ENCODE results near the gene ARHGAP24. TPM values are rescaled to one million over a fixed set of nuclear protein-coding genes. Genes with fewer than 3 reads are reported as not detected.

ARHGAP24 gene
- polyA plus RNA-seq, 3 donors = 12.5 to 32.0 (median 18.8) TPM

- Histone ChIP-seq H4K20me1 (ENCODE audit: insufficient read depth, low read length) (no peaks in the 10 kb centered on the region), H3K4me1 (ENCODE audit: control insufficient read depth in 1 of 2, insufficient read depth in 2 of 2, low read length in 2 of 2) (no peaks in the 10 kb centered on the region), H3K27me3 (ENCODE audit: control insufficient read depth in 2 of 2, insufficient read depth in 2 of 2, low read length in 2 of 2) (no peaks in the 10 kb centered on the region), H3K9ac (ENCODE audit: insufficient read depth, low read length, poor library complexity, severe bottlenecking) (no peak overlapping the region), H3K36me3 (replicated peaks in 1 of 2; ENCODE audit: control insufficient read depth in 1 of 2, insufficient read depth in 2 of 2, low read length in 2 of 2) (no peaks in the 10 kb centered on the region), H3K4me3 (replicated peaks in 1 of 3; ENCODE audit: low read depth in 2 of 3, low read length in 3 of 3) (no peak overlapping the region), H2AFZ (ENCODE audit: insufficient read depth, low read depth, low read length, poor library complexity, severe bottlenecking) (no peak overlapping the region), H3K9me3 (replicated peaks in 1 of 2; ENCODE audit: control insufficient read depth in 1 of 2, insufficient read depth in 1 of 2, low read length in 2 of 2) (no peaks in the 10 kb centered on the region), H3K4me2 (replicated peaks; ENCODE audit: extremely low read depth, low read length, poor library complexity, severe bottlenecking) (no peak overlapping the region), H3K27ac (ENCODE audit: low read depth in 1 of 2, low read length in 2 of 2) (no peak overlapping the region), H3K79me2 (ENCODE audit: insufficient read depth, low read length) (no peaks in the 10 kb centered on the region)
- intact Hi-C loops (cut with micrococcal nuclease) = no loop called here
- no peak overlapping the region for H3K27ac Mint-ChIP-seq
- peaks cover 0 to 5% (median 2%) of the 10 kb centered on the region in 3 donors for H3K27me3 Mint-ChIP-seq (ENCODE audit: low read depth in 3 of 3)
- no peak for TF ChIP-seq CTCF (IDR thresholded peaks at IDR 0.05)
- H3K9me3 Mint-ChIP-seq = no peaks in the 10 kb centered on the region
- no peak for DNase-seq
- H3K4me3 Mint-ChIP-seq = no peak overlapping the region
- WGBS (ENCODE audit: insufficient coverage) = no CpG with 5 or more reads among the region's 2 CpGs
- H3K36me3 Mint-ChIP-seq = no peaks in the 10 kb centered on the region
- H3K4me1 Mint-ChIP-seq = no peaks in the 10 kb centered on the region
Measured at GRCh38 chr4:85446141-85446861, 28.6 kb upstream of the ARHGAP24 start.

DNA sequence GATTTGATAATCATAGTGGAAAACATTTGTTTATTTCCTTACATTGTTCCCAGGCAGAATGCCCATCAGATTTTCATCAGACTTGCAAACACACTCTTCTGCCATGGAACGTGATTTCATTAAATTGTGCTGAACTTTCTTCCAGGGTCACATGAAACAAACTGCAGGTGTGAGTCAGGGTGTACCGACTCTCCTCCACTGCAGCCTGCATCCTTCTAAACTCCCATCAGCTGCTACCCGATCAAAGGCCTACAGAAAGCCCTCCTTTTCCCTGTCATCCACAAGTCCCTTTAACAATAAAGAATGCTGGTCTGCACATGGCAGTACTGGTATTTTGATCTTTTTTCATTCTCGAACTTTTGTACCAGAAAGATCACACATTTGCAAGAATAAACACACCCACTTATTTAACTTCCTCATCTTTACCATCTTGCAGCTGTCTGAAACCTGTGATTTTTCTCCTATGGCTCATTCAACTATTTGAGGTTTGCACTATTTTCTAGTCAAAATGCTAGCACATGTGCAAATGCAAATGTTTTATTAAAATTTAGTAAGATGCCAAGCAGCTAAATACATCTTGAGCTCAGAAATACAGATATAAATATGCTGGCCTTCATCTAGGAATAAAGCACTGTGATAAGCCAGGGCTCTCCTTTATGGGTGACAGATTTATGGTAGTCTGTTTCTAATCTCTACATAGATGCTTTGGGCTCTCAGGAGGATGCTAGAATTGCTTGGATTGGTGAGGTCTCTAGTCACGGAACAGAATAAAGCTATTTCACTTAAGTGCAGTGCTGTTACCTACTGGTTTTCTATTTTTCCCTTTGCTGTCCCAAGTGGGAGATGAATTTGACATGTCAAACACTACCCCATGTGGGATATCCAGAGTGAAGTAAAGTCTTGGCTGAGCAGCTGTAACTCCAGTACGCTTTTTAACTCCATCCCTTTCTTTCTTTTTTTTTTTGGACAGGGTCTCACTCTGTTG is 25.8 kb upstream of the ARHGAP24 start:
- H3K27ac ChIP-seq (ENCODE audit: low read depth in 1 of 2, low read length in 2 of 2) = no peak overlapping the region
- no peak overlapping the region for H3K4me3 Mint-ChIP-seq
- H3K9ac ChIP-seq (ENCODE audit: insufficient read depth, low read length, poor library complexity, severe bottlenecking) = no peak overlapping the region
- H3K27me3 ChIP-seq (ENCODE audit: control insufficient read depth in 2 of 2, insufficient read depth in 2 of 2, low read length in 2 of 2) = no peaks in the 10 kb centered on the region
- no peak overlapping the region for H3K4me3 ChIP-seq (replicated peaks in 1 of 3; ENCODE audit: low read depth in 2 of 3, low read length in 3 of 3)
- H3K4me1 Mint-ChIP-seq = no peaks in the 10 kb centered on the region
- no peaks in the 10 kb centered on the region for H3K4me1 ChIP-seq (ENCODE audit: control insufficient read depth in 1 of 2, insufficient read depth in 2 of 2, low read length in 2 of 2)
- 84% methylated on average over 4 of the region's 6 CpGs for WGBS (ENCODE audit: insufficient coverage)
- H3K9me3 Mint-ChIP-seq = peaks cover 0 to 1% (median 0%) of the 10 kb centered on the region in 7 donors
- TF ChIP-seq CTCF (IDR thresholded peaks at IDR 0.05) = no peak
- H3K27ac Mint-ChIP-seq = no peak overlapping the region
- H3K9me3 ChIP-seq (replicated peaks in 1 of 2; ENCODE audit: control insufficient read depth in 1 of 2, insufficient read depth in 1 of 2, low read length in 2 of 2) = no peaks in the 10 kb centered on the region
- DNase-seq = no peak
- H3K36me3 Mint-ChIP-seq = no peaks in the 10 kb centered on the region
- no peaks in the 10 kb centered on the region for H3K36me3 ChIP-seq (replicated peaks in 1 of 2; ENCODE audit: control insufficient read depth in 1 of 2, insufficient read depth in 2 of 2, low read length in 2 of 2)
- intact Hi-C loops (cut with micrococcal nuclease) = no loop called here
- no peaks in the 10 kb centered on the region for H4K20me1 ChIP-seq (ENCODE audit: insufficient read depth, low read length)
- no peak overlapping the region for H2AFZ ChIP-seq (ENCODE audit: insufficient read depth, low read depth, low read length, poor library complexity, severe bottlenecking)
- H3K79me2 ChIP-seq (ENCODE audit: insufficient read depth, low read length) = no peaks in the 10 kb centered on the region
- H3K27me3 Mint-ChIP-seq (ENCODE audit: low read depth in 3 of 3) = peaks cover 2 to 7% (median 4%) of the 10 kb centered on the region in 3 donors
- H3K4me2 ChIP-seq (replicated peaks; ENCODE audit: extremely low read depth, low read length, poor library complexity, severe bottlenecking) = no peak overlapping the region

Measured in CD14-positive monocyte (primary cell).